ENCODE data around the gene MAP4K2.
"Not testable (repeated sequence)": the region's sequence is repeated elsewhere in the genome, so short reads cannot be mapped to it uniquely, and the experiment has no call there.

The MAP4K2 gene

DNA sequence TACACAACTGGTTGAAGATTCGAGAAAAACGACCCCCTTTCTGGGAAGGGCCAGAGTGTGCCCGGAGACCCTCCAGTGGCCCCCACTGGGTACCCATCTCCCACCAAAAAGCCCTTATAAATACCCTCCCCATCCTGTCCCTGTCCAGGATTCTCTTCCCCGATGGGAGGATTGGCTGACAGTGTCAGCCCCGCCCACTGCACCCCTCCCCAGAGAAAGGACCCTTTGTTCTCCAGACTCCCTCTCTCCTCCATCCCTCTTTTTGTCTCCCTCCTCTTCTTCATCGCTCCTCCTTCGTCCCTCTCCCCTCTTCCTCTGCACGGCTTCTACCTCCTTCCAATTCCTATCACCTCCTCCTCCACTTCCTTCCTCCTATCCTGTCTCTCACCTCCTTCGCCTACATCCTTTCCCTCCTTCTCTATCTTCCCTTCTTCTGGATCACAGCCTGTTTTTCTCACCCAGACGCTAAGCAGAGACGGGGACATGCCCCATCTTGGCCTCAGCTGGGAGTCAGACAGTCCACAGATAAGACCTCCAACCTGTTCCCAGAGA, 20.6 kb upstream of the MAP4K2 start:
- H3K4me3 ChIP-seq (ENCODE audit: low read depth, low read length): no peak overlapping the region
- TF ChIP-seq, protein P1, sequence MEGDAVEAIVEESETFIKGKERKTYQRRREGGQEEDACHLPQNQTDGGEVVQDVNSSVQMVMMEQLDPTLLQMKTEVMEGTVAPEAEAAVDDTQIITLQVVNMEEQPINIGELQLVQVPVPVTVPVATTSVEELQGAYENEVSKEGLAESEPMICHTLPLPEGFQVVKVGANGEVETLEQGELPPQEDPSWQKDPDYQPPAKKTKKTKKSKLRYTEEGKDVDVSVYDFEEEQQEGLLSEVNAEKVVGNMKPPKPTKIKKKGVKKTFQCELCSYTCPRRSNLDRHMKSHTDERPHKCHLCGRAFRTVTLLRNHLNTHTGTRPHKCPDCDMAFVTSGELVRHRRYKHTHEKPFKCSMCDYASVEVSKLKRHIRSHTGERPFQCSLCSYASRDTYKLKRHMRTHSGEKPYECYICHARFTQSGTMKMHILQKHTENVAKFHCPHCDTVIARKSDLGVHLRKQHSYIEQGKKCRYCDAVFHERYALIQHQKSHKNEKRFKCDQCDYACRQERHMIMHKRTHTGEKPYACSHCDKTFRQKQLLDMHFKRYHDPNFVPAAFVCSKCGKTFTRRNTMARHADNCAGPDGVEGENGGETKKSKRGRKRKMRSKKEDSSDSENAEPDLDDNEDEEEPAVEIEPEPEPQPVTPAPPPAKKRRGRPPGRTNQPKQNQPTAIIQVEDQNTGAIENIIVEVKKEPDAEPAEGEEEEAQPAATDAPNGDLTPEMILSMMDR (IDR thresholded peaks at IDR 0.05; ENCODE audit: control insufficient read depth, extremely low read depth, insufficient read depth): no peak
- no peak for DNase-seq (ENCODE audit: low read depth)

DNA sequence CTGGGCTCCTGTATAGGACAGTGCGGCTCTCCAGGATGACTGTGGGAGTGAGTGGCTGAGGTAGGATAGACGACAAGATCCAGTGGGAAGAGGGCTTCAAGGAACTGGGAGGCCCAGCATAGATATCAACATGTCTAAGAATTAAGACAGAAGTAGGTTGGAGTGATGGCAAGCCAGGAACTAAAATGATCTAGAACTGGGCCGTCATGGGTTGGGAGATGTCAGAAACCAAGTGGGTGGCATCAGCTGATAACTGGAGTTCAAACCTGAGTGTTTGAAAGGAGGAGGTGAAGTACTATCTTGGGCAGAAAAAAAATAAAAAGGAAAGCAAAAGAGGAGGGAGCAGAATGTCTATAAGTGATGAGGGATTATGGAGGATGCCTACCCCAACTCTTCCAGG, 14.5 kb upstream of the MAP4K2 start:
- no peak overlapping the region for H3K4me3 ChIP-seq (ENCODE audit: low read depth, low read length)
- TF ChIP-seq, protein P1 (IDR thresholded peaks at IDR 0.05; ENCODE audit: control insufficient read depth, extremely low read depth, insufficient read depth): no peak
- no peak for DNase-seq (ENCODE audit: low read depth)

- H3K4me3 ChIP-seq (ENCODE audit: low read depth, low read length); DNase-seq (ENCODE audit: low read depth): not testable (repeated sequence)
Observed at GRCh38 chr11:64815433-64815832, 12.4 kb upstream of the MAP4K2 start.

- TF ChIP-seq, protein P1 (IDR thresholded peaks at IDR 0.05; ENCODE audit: control insufficient read depth, extremely low read depth, insufficient read depth): no peak
- no peak overlapping the region for H3K4me3 ChIP-seq (ENCODE audit: low read depth, low read length)
- DNase-seq (ENCODE audit: low read depth): no peak
Observed at GRCh38 chr11:64814712-64815187, 11.7 kb upstream of the MAP4K2 start.

- TF ChIP-seq, protein P1 (IDR thresholded peaks at IDR 0.05; ENCODE audit: control insufficient read depth, extremely low read depth, insufficient read depth): no peak
- DNase-seq (ENCODE audit: low read depth): no peak
- H3K4me3 ChIP-seq (ENCODE audit: low read depth, low read length): no peak overlapping the region
Observed at GRCh38 chr11:64813826-64814225, 10.8 kb upstream of the MAP4K2 start.

GRCh38 chr11:64810891-64811272, 7.9 kb upstream of the MAP4K2 start:
- DNase-seq (ENCODE audit: low read depth): no peak
- H3K4me3 ChIP-seq (ENCODE audit: low read depth, low read length): peak overlapping the region; percentile 96
- TF ChIP-seq, protein P1 (IDR thresholded peaks at IDR 0.05; ENCODE audit: control insufficient read depth, extremely low read depth, insufficient read depth): no peak

GRCh38 chr11:64810271-64810890, 7.4 kb upstream of the MAP4K2 start, which contains the start of gene MEN1:
MEN1 (minus strand) TSS chr11:64810551; CDS start chr11:64810109, 442 bp downstream.
- DNase-seq (ENCODE audit: low read depth): peak; percentile 87
- TF ChIP-seq, protein P1 (IDR thresholded peaks at IDR 0.05; ENCODE audit: control insufficient read depth, extremely low read depth, insufficient read depth): no peak
- H3K4me3 ChIP-seq (ENCODE audit: low read depth, low read length): peak within 1 kb of the TSS; percentile 96

All from LNCaP clone FGC (cell line).